GM18909 (cell line): ENCODE results near the gene C11orf97.
"Not testable (repeated sequence)": the region's sequence is repeated elsewhere in the genome, so short reads cannot be mapped to it uniquely, and the experiment has no call there.

Source experiments
- ATAC-seq: cut with Tn5 transposase; IDR thresholded peaks from one replicate; pipeline ENCODE4 v1.9.1; 2021; ENCODE audit warnings: mild to moderate bottlenecking; ENCODE audit not compliant: unreplicated experiment, poor library complexity

Gene C11orf97, protein sequence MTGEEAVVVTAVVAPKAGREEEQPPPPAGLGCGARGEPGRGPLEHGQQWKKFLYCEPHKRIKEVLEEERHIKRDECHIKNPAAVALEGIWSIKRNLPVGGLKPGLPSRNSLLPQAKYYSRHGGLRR

GRCh38 chr11:94511932-94512781 lies at the start of gene C11orf97:
Gene C11orf97, plus strand, starts transcription at chr11:94512461. Its CDS starts 68 bp downstream, at chr11:94512529.
- peak; percentile 89 for ATAC-seq

- peak; percentile 92 for ATAC-seq
Observed at GRCh38 chr11:94469416-94469815, 42.8 kb upstream of the C11orf97 start.

DNA sequence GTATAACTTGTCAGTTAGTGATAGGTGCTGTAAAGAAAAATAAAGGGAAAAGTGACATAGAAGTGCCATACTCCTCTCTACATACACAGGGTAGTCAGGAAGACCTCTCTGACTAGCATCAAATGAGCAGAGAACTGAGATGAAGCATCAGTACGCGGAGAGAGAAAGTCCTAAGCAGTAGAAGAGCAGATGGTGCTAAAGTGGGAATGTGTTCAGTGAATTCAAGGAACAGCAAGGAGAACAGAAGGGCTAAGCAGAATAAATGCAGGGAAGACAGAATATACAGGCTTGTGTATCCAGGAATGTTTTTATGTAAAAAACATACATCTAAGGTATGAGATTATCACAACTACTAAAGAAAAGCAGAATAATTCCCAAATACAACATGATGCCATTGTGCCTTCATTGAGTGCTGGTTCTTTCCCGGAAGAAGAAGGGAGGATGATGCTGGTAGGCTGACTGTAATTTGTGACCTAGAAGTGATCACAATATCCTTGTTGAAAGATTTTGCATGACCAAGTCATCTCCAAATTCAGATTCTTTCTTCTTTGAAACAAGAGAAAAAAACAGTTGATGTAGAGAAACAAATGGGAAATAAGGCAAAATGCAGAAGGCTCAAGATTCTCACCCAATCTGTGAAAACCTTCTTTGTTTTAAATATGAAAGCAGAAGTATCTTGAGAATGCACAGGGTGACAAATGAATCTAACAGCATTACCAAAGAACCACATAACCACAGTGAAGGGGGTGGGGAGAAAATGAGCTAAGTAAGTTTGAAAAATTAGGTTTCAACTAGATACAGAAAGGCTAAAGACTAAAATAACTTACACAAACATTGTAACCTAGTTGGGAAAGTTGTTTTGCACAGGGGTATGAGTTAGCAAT lies 39.1 kb upstream of the C11orf97 start:
- peak; percentile 87 for ATAC-seq

DNA sequence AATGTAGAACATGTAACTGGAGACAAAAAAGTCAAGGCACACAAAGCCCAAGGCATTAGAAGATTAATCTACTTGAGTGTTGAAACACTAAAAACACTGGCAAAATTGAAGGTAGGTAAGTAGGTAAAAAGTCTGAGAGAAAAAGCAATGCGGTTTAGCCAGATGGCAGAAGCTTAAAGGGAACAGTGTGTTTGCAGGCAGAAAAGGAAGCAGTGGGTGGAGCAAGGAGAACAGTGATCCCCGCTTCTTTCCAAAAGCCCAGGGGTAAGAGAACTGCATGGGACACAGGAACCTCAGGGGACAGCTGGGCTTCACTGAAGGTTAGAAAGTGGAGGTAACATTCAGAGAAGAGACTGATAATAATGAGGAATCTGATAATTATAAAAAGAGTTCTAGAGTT lies 34.6 kb upstream of the C11orf97 start:
- ATAC-seq, result no peak

DNA sequence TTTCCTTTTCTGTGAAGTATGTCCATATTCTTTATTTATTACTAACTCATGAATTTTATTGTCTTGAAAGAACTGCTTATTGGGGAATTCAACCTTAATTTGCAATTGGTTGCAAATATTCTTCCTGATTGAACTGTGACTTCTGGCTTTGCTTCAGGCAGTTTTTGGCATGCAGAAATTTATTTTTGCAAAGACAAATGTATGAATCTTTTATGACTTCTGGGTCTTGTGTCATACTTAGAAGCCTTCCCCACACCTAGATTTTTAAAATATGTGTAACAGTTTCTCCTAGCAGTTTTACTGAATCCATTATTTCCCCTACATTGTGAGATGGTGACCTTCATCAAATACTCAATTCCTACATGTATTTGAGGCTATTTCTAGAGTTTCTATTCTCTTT lies 30.9 kb upstream of the C11orf97 start:
- ATAC-seq, result no peak

DNA sequence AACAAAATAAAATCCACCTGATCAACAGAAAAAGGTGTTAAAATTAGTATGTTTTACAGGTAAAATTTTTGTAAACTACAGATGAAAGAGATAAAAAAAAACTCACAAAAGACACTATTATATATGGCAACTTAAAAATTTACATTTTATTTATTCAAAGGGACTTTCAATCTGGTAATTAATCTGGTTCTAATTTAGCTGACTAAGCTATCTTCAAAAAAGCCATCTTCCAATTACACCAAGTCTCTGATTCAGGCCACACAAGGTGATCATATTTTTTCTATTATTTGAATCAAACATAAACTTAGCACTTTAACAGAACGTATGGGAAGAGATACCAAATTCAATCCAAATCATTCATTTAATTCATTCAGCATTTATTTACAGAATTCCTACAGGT lies 26.2 kb upstream of the C11orf97 start:
- ATAC-seq, result no peak

GRCh38 chr11:94493281-94494125 lies 18.8 kb upstream of the C11orf97 start, which contains the start of the genes ANKRD49 and MRE11:
Gene ANKRD49, plus strand, starts transcription at chr11:94493984. Its CDS starts 2,710 bp downstream, at chr11:94496694.
Gene MRE11, minus strand, starts transcription at chr11:94493844. Its CDS starts 1,043 bp downstream, at chr11:94492801.
- peak; percentile 100 for ATAC-seq

DNA sequence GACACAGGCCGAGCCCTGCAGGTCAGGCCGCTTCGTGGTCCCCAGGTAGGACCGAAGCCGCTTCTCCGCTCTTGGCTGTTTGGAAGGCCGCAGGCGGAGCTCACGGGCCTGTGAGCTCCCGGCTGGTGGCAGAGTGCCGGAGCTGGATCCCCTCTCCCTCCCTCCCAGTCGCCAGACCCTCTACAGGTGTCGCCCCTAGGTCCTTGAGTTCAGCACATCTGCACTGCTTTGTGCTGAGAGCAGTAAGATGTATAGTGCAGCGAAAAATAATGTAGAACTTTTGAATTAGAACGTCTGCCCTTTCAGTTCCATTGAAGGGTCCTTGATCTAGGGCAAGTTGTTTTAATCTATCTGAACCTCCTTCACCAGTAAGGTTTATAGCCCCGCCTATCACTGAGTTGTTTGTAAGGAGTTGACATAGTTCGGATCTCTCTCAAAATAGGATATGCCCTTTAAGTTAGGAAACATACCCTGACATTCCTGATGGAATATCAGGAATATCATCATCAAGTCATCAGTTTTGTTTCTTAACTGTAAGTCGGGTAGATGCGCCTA lies 18.1 kb upstream of the C11orf97 start:
- peak; percentile 71 for ATAC-seq

DNA sequence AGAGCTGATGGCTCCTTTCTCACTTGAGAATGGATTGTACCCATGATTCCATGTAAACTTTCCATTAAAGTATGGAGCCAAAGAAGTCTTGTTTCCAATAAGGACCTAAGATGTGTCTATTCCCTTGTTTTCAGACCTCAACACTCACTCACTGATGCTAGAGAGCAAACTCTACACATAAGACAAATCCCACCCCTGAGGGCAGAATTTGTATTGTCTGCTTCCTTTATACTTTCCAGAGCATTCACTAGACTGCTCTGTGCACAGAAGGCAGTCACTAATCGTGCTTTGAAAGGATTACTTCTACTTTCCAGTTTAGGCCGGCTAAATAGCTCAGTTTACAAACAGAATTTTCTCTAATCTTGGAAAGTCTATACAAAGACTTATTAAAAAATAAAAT lies 12.1 kb upstream of the C11orf97 start:
- ATAC-seq, result no peak

- ATAC-seq, result no peak
Observed at GRCh38 chr11:94501522-94501921, 10.7 kb upstream of the C11orf97 start.

DNA sequence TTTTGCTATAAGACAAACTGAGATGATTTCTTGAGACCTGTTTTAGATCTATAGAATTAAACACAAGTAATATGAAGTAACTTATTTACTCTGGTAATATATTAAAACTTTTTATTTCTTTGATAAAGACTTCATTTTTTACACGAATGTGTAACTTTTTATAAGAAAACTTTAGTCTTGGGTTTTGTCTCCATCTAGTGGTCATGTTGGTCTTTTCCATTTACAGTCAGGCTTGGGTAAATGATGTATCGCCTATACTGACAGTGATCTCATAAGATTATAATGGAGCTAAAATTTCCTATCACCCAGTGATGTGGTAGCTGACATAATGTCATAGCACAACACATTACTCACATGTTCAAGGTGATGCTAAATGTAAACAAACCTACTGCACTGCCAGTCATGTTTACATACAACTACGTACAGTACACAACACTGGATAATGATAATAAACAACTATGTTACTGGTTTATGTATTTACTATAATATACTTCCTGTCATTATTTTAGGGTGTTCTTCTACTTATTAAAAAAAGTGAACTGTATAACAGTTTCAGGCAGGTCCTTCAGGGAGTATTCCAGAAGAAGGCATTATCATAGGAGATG lies 7.5 kb upstream of the C11orf97 start:
- ATAC-seq, result peak; percentile 63

GRCh38 chr11:94506513-94506912 lies 5.7 kb upstream of the C11orf97 start:
- not testable (repeated sequence) for ATAC-seq

DNA sequence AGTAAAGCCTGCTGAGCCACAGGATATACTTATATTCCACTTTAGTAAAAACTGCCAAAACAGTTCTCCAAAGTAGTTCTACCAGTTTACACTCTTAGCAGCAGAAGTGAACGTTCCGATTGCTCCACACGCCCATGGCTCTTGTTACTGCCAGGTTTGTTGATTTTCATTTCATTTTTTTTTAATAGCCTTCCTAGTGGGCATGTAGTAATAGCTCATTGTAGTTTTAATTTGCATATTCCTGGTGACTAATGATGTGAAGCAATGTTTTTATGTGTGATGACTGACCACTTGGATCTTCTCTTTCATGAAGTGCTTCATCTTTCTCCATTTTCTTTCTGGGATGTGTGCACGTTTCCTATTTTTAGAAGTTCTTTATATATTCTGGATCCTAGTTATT lies 4.8 kb upstream of the C11orf97 start:
- no peak for ATAC-seq

DNA sequence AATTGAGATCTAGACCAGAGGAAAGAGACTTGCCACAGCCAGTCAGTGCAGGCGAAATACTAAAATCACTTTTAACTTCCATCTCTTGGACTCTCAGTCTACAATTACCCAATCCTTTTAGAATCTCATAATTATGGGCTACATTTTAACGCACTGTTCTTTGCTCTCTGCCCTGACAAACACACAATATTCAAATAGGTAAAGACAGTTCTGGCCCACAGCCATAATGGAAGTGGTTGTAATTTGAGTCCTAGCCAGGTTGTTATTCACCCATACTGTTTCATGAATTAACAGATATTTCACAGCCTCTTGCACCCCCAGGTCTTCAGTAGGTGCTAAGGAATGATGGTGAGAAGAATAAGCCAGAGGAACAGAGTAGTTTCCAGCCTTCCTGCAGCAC lies 830 bp downstream of the C11orf97 start:
- peak; percentile 31 for ATAC-seq

DNA sequence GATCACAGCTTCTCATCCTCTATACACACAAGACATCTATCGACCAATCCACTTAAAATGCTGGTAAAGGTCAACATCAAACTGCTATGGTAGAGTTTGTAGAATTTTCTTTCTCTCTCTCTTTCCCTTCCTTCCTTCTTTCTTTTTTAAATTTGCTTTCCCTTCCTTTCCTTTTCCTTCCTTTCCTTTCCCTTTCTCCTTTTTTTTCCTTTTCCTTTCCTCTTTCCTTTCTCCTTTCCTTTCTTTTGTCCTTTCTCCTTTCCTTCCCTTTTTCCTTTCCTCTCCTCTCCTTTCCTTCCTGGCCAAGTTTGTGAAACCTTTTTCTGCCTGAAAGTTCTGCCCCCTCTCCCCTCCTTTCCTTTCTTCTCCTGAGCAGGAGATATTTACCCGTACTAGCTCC lies 3.1 kb downstream of the C11orf97 start:
- no peak for ATAC-seq

- no peak for ATAC-seq
Observed at GRCh38 chr11:94516725-94517124, 4.5 kb downstream of the C11orf97 start.

- no peak for ATAC-seq
Observed at GRCh38 chr11:94518300-94518699, 6.0 kb downstream of the C11orf97 start.

DNA sequence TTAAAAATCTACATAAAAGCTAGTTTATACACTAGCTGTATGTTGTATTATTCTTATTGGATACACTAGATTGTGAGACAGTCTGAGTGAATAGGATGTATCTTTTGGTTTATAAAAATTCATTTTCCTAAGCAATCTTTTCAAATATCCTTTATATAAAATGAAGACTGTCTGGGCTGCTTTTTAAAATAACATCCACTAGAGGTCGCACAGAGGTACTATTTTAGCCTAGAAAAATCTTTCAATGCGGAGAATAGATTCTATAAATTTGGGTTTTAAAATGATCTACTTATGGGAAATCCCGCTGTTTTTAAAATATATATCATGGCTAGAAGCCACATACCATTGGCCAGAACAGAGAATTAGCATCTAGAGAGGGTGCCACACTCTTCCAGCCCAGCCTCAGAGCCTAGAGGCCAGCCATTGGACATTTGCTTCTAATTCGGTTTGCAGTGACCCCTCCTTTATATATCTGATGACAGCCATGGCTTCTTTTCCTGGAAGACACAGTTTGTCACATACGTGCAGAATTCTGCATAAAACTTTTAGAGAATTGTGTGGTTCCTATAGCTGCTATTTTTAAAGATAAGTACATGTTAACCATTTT lies 7.3 kb downstream of the C11orf97 start:
- peak; percentile 42 for ATAC-seq

GRCh38 chr11:94521684-94522083 lies 9.4 kb downstream of the C11orf97 start:
- ATAC-seq, result peak; percentile 69
